ENCODE results near the gene ARHGEF18.

GRCh38 chr19:7368456-7368855 is 19.7 kb downstream of the ARHGEF18 start:
- TF ChIP-seq CTCF (IDR thresholded peaks at IDR 0.05; ENCODE audit: extremely low read depth in 1 of 2, insufficient read depth in 1 of 2, low read depth in 1 of 2, low read length in 2 of 2) (no peak), FOS (IDR thresholded peaks at IDR 0.05; ENCODE audit: borderline replicate concordance, insufficient read depth, low read length) (no peak), EZH2 (IDR thresholded peaks at IDR 0.05; ENCODE audit: borderline replicate concordance, low read depth, low read length, severe bottlenecking) (no peak), MYC (IDR thresholded peaks at IDR 0.05; ENCODE audit: low read depth, low read length) (no peak), POLR2A (IDR thresholded peaks at IDR 0.05; ENCODE audit: low read depth, low read length) (no peak), POLR2AphosphoS5 (IDR thresholded peaks at IDR 0.05; ENCODE audit: insufficient read depth, low read depth, low read length) (no peak), JUN (IDR thresholded peaks at IDR 0.05; ENCODE audit: borderline replicate concordance, insufficient read depth, insufficient read length, low read depth) (no peak)
- TF ChIP-seq, protein P1, sequence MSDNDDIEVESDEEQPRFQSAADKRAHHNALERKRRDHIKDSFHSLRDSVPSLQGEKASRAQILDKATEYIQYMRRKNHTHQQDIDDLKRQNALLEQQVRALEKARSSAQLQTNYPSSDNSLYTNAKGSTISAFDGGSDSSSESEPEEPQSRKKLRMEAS (IDR thresholded peaks at IDR 0.05; ENCODE audit: insufficient read depth, insufficient read length) = no peak
